HG02938 (cell line): ENCODE measurements around the gene ATP1B3.
"Not testable (repeated sequence)": the region's sequence is repeated elsewhere in the genome, so short reads cannot be mapped to it uniquely, and the experiment has no call there.

Source experiments
- ATAC-seq: cut with Tn5 transposase; IDR thresholded peaks from one replicate; pipeline ENCODE4 v1.9.1; 2021; ENCODE audit warnings: mild to moderate bottlenecking, moderate library complexity; ENCODE audit not compliant: unreplicated experiment

Gene ATP1B3

DNA sequence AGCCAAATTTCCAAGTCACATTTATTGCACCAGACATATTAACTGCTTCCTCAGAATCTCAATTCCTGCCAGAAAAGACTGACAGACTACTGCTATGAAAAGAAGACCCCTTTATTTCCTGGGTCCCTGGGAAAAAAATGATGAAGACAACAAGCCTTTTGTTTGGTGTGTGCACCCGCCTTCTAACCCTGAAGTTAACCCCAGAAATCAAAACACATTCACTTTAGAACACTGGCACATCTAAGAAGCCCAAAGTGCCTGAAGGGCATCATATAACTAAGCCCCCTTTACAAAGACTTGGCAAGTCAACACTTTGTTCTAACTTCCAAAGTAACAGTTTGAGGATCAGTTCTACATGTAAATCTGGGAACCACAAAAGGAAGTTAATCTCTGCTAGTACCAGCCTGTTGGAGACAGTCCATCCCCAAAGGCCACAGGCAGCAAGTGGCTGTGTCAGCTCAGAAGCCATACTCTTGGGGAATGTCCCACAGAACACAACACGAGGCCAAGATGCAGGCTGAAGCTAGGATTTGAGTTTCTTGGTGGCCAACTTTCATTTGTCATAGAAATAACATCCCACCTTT is 16.3 kb upstream of the ATP1B3 start:
- ATAC-seq = no peak

DNA sequence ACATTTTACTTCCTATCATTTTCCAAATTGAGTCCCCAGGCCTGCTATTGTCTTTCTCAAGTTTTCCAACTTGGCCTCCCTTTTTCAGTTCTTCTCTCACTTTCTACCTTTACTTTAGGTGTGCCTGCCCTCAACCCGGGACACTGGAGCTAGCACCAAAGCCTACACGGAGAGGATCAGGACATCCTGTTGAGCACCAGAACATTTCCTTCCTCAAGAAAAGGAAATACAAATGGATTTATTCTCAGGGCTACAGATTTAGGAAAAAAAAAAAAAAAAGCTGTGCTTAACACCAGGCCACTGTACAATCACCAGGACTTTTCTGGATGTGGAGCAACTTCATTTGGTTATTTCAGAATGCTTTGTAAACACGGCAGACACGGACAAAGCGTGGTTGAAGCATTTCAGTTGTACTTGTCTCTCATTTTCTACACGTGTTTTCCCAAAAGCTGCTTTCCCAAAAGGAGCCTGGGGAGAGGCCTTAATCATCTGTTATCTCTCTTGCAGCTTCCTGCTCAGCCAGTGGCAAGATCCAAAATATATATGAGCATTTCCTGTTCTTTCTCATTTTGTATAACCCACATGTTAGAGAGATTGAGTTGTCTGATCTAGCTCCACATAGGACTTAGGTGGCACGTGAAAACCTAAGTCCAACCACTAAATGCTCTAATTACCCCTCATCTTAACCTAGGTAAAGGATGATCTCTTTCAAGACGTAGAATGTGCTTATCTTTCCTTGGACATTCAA is 15.5 kb upstream of the ATP1B3 start:
- no peak for ATAC-seq

DNA sequence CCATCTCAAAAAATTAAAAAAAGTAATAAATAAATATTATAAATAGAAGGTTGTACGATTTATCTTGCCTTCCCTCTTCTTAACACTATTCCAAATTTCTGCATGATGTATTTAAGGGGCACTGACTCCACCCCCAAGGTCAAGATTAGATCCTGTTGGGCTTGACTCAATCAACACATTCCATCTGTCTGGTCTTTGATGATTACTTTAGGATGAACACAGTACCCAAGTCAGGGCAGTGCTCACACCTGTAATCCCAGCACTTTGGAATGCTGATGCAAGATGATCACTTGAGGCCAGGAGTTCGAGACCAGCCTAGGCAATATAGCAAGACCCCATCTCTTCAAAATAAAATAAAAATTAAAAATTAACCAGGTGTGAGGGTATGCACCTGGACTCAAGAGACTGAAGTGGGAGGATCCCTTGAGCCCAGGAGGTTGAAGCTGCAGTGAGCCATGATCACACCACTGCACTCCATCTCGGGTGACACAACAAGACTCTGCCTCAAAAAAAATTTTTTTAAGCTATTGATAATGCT is 14.1 kb upstream of the ATP1B3 start:
- ATAC-seq = no peak

DNA sequence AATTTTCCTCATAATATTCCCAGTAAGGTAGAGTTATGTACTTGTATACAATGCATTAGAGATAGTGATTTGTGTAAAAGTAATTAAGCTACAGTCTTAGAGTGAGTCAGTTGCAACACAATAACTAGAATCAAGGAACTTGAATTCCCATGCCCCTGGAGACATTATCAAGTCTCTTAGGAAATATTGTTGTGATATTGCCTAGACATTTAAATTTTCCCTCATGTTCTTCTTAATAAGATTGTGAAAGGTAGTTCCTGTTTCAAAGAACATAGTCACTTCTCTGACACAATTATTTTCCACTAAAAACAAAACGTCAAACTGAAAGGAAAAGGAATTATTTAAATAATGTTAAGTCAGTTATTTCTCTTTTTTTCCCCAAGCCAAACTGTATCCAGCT is 13.0 kb upstream of the ATP1B3 start:
- ATAC-seq = no peak

DNA sequence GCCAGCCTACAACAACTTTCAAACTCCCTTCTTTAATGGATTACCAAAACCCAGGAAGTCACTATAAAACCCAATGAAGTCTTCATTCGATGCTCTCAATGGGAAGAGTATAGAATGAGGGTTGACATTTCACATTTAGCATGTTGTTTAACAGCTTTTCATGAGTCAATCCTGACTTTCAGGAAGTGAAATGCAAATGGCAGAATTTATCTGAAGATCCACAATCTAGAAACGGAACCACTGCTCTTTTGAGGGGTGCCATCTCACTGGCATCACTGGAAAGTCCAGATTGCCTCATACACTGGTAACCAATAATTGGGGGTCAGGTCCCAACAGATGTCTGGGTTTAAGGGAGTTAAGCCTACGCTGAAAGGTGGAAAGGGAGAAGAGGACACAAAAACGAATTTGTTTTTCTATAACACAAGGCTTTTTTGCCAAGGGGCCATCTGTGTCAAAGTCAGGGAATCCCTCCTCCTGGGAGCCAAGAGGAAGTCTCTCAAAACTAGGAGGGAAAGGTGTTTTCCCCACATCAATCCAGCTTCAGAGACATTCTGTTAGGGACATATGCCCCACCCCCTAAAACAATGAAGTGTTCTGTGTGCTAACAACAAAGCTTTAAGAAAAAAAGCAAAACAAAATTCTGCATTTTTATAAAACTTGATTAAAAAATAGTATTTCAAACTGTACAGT is 12.0 kb upstream of the ATP1B3 start:
- ATAC-seq = no peak

DNA sequence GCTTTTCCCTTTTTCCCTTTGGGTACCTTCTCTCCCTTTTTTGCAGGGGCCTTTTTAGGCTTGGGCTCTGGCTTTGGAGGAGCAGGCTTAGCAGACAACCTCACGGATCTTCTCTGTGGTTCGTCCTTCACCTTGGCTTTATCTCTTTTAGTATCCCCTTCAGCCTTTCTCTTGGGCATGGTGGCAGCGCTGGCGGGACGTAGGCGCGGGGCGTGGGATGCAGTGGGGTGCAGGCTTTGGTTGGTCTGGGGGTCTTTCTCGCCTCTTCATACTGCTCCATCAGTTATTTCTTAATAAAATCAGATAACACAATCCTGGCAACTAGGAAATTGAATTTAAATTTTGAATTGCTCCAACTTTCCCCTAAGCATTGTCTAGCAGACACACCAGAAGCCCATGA is 11.3 kb upstream of the ATP1B3 start:
- no peak for ATAC-seq

DNA sequence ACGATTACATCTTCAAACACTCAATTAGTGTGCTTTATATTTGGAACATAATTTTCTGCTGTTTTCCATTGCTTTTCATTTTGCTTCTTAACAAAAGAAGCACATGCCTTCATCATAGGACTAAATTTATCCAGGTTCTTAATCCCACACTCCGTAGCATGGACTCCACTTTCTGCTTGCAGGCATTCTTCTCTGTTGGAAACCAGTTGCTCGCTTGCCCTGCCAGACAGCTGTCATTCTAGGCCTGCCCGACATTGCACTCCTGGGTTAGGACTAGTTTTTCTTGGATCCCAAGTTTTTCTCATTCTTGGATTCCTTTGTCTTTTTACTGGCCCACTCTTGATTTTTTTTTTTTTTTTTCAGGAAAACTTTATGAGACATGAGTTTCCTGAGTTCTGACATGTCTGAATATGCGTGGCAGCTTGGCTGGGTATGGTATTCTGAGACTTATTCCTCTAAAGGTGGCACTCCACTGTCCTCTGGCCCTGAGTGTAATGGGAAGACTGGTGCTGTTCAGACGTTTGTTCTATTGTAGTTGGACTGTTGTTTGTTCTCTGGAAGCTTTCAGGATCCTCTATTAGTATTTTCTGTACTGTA is 6.3 kb upstream of the ATP1B3 start:
- no peak for ATAC-seq

DNA sequence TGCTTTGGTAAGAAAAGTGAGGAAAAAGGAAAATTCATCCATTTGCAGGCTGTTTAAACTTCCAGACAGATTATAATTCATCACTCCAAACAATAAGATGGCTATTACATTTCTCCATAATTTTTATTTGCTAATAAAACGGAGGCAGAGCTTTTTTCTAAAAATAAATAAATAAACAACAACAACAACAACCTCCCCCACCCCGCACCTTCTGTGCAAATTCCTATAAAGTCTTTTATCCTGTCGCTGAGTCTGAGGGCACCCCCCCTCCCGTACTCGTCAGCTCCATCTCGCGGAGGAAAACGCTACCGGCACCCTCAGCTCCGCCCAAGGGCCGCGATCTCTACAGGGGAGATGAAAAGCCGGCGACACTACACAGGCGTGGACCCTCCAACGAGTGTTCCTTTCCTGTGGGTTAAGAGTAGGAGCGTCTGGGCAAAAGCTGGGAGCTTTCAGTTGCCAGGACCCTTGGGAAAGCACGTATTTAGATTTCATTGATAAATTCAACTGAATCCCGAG is 1.0 kb upstream of the ATP1B3 start:
- ATAC-seq = peak; percentile 51

DNA sequence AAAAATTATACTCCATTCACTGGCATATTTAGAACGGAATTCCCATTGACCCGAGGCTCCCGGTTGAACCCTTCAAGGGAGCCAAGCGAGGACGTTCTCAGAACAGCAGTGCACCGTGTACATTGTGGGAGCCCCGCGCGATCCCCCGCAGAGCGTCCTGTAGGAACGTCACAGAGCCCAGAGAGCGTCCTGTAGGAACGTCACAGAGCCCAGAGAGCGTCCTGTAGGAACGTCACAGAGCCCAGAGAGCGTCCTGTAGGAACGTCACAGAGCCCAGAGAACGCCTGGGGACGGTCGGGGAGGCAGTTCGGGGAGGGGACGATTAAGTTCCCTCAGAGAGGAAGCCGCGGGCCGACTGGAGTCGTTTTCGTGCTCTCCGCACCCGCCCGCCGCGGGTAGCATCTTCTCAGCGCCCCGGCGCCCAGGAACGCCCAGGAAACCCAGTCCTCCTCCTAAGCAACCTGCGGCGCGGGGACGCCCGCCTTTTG is 506 bp upstream of the ATP1B3 start:
- ATAC-seq = peak; percentile 47

DNA sequence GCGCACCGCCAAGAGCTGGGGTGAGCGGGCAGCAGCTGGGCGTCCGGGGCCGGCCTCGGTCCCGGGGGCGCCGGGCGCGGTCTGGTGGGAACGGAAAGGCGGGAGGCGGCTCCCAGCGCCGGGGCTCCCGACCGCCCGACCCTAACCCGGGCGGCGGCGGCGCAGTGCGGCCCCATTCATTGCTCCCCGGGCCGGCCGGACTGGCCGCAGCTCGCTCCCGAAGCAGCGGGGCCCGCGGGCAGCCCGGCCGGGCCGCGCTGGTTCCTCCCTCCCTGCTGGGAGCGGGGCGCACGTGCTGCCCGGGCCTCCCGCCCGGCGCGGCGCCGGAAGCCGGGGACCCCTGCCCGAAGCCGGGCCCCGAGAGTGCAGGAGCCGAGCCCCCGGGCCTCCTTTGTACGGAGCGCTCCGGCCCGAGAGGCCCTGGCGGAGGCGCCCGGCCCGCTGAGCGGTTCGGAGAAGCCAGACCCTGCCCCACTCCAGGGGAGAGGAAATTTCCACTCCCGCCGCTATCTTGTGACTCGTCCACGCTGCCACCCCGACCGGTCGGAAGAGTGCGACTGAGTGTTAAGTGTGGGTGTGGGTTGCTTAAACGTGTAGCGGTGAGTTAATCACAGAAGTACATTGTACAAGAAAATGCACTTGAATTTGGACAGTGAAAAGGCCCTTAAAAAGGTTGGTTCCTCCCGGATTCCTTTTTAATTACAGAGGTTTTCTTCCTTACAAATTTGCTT is 613 bp downstream of the ATP1B3 start:
- ATAC-seq = peak; percentile 21

DNA sequence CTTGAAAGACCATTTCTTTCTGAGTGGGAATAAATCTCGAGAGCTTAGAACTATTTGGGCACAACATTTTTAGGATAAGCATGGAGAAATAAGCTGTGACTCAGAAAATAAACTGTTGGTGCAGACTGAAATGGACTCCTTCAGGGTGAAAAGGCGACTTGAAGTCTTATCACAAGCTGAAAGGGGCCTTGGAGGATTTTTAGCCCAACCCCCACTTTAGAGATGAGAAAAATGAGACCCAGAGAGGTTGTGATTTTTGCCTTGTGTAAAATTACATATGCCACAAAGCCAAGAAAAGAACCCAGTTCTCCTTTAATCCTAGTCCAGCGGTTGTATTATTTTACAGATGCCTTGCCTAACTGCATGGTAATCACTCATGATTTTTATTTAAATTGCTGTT is 1.5 kb downstream of the ATP1B3 start:
- no peak for ATAC-seq

DNA sequence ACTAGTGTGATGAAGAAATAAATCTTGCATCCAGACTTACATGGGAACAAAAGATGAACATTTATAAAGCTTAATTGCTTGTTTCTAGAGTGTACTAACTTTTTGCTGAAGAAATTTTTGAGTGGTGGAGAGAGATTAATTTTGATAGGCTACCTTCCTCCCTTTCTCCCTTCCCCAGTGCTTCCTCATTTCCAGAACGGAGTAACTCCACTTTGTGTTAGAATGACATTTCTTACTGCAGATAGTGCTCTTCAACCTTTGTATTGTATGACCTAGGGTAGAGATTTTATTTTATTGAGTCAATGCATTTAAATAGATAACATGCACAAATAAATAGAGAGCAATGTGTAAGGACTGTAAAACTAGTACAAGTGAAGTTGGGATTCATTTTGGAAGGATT is 1.9 kb downstream of the ATP1B3 start:
- ATAC-seq = no peak

DNA sequence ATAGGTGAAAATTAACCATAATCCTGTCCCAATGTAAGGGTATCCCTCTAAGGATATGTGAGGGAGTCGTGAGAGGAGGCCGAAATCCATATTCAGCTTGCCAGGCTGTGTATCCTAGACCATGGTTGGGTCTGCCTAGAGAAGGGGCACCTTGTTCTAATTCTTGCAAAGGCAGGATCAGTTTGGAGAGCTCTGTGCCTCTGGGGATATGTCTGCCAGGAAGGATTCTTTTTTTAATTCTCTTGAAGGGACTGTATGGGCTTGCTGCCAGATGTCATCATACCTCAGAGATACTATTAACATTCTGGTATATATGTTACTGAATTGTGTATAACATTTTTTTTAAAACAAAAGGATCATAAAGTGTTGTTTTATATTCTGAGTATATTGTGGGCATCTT is 2.4 kb downstream of the ATP1B3 start:
- no peak for ATAC-seq

DNA sequence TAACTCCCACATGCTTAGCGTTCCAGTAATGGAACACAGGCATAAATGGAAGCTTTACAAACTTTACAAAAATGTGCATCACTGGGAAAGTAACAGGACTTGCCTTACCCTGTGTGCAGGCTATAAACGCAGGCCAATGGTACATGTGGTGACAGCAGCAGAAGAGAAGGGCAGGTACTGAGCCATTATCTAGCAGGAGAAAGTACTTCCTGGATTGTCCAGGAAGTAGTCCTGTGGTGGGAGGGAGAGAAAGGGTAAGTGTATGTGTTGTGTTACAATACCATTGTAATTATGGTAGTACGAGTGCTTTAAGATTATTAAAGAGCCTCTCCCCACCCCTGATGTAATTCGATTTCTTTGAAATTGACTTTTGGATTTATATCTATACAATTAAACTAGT is 5.3 kb downstream of the ATP1B3 start:
- ATAC-seq = no peak

DNA sequence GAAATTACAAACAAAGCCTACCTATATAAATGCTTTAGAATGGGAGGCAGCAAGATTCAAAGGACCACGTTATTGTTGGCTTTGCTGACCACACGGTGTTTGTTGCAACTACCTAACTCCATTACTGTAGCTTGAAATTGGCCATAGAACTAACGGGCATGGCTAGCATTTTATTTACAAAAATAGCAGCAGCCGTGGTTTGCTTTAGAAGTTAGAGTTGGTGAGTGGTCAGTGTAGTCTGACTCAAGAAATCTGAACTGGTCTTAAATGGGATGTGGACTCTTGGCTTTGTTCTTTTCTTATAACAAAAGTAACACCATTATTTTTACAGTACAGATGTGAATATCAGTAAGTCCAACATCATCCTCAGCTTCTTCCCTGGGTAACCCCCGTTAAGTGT is 10.6 kb downstream of the ATP1B3 start:
- no peak for ATAC-seq

DNA sequence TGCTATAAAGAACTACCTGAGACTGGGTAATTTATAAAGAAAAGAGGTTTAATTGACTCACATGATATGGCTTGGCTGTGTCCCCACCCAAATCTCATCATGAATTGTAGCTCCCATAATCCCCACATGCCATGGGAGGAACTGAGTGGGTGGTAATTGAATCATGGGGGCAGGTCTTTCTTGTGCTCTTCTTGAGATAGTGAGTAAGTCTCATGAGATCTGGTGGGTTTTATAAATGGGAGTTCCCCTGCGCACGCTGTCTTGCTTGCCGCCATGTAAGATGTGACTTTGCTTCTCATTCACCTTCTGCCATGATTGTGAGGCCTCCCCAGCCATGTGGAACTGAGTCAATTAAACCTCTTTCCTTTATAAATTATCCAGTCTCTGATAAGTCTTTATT is 12.1 kb downstream of the ATP1B3 start:
- ATAC-seq = not testable (repeated sequence)

DNA sequence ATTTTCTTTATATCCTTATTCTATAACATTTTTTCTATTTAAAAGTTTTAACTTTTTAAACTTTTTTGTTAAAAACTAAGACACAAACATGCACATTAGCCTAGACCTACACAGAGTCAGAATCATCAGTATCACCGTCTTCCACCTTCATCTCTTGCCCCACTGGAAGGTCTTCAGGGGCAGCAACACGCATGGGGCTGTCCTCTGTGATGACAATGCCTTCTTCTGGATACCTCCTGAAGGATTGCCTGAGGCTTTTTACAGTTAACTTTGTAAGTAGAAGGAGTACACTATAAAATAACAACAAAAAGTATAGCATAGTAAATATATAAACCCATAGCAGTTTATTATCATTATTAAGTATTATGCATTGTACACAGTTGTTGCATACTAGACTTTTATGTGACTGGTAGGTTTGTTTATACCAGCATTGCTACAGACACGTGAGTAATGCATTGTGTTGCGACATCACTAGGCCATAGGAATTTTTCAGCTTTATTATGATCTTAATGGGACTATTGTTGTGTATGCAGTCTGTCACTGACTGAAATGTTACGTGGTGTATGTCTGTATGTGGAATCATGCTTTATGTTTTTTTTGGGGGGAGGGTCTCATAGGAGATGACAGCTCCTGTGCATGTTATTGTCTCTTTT is 18.2 kb downstream of the ATP1B3 start:
- ATAC-seq = no peak

DNA sequence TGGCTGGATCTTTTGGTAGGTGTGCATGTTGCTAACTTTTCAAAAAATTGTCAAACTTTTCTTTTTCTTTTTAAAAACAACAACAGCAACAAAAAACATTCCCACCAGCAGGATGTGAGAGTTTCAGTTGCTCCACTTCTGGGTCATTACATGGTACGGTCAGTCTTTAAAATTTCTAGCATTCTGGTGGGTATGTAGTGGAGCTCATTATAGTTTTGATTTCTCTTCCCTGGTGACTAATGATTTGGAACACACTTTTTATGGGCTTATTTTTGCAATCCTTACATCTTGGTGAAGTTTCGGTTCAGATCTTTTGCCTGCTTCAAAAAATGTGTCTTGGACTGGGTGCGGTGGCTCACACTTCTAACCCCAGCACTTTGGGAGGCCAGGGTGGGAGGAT is 19.3 kb downstream of the ATP1B3 start:
- ATAC-seq = no peak

DNA sequence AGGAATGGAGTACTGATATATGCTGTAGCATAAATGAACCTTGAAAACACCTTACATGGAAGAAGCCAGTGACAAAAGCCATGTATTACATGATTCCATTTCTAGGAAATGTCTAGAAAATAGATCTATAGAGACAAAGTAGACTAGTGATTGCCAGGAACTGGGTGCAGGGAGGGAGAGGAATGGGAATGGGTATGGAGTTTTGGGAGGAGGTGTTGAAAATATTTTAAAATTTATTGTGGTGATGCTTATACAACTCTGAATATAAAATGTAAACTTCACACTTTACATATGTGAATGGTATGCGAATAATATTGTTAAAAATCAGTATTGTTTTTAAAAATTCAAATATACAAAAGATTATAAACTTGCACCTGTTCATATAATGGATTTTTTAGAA is 22.5 kb downstream of the ATP1B3 start:
- ATAC-seq = no peak

DNA sequence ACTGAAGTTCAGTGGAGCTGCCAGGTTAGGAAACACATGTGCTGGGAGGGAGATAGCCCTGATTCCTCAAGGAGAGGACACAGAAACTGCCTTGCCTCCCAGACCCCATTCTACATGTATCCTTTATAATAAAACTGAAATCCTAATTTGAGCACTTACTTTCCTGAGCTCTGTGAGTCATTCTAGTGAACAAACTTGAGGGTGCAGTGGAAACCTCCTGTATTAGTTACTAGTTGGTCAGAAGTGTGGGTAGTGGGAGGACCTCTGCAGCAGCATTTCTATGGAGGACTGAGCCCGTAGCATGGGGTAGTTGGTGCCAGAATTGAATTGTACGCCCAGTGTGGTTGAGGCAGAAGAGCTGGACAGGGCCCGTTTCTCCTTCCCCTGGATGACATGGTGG is 23.9 kb downstream of the ATP1B3 start:
- no peak for ATAC-seq
